H1 (cell line): ENCODE measurements around the gene CHRNA5. TPM values are rescaled to one million over a fixed set of nuclear protein-coding genes. Genes with fewer than 3 reads are reported as not detected.

Experiments
- CTCF ChIA-PET: fragments of 300-600 bp; sonication (Branson Sonifier 250); formaldehyde crosslinking; loops from one replicate; lab custom pipeline; 2021; ENCODE audit not compliant: partially characterized antibody; lab: Charles Lee
- POLR2A ChIA-PET: fragments of 300-600 bp; sonication (Branson Sonifier 250); formaldehyde crosslinking; loops from one replicate; lab custom pipeline; 2021; ENCODE audit warnings: inconsistent platforms; ENCODE audit not compliant: partially characterized antibody; lab: Charles Lee
- DNase-seq, 2 experiments: peaks; one replicate each; pipeline versions ENCODE4 v3.0.0 to v3.0.0-alpha.2; 2010 to 2022; ENCODE audit warnings: low spot score in 2 of 2, low read depth in 1 of 2, mixed read lengths in 1 of 2
- FAIRE-seq: peaks from 2 replicates; lab custom pipeline; 2011; peaks lifted over from hg19 to GRCh38; lab: Jason Lieb, UNC
- H2AFZ ChIP-seq: 2 replicates; pipeline ENCODE4 v1.8.1; 2012; ENCODE audit warnings: low read length, inconsistent platforms
- H2AK5ac ChIP-seq: 2 replicates; pipeline ENCODE4 v1.6.1; 2013; ENCODE audit warnings: low read depth, low read length
- H2BK120ac ChIP-seq: replicated peaks from 2 replicates; pipeline ENCODE3; 2013; ENCODE audit warnings: low read depth, low read length, inconsistent platforms
- H2BK12ac ChIP-seq: 2 replicates; pipeline ENCODE4 v1.6.1; 2013; ENCODE audit warnings: low read depth, low read length
- H2BK15ac ChIP-seq: 2 replicates; pipeline ENCODE4 v1.6.1; 2013; ENCODE audit warnings: low read length
- H2BK20ac ChIP-seq: 2 replicates; pipeline ENCODE4 v1.6.1; 2013; ENCODE audit warnings: low read length
- H2BK5ac ChIP-seq: 2 replicates; pipeline ENCODE4 v1.6.1; 2013; ENCODE audit warnings: low read depth, low read length
- H3K14ac ChIP-seq: 2 replicates; pipeline ENCODE4 v1.6.1; 2013; ENCODE audit warnings: inconsistent platforms; ENCODE audit not compliant: insufficient read length
- H3K18ac ChIP-seq: 2 replicates; pipeline ENCODE4 v1.6.1; 2013; ENCODE audit warnings: low read length; ENCODE audit errors: extremely low read depth
- H3K23ac ChIP-seq: 2 replicates; pipeline ENCODE4 v1.6.1; 2013; ENCODE audit warnings: inconsistent platforms; ENCODE audit not compliant: insufficient read length
- H3K23me2 ChIP-seq: 2 replicates; pipeline ENCODE4 v1.6.1; 2013; ENCODE audit warnings: low read depth, low read length
- H3K27ac ChIP-seq: 2 replicates; pipeline ENCODE4 v1.6.1; 2011; ENCODE audit warnings: low read depth, low read length, inconsistent platforms
- H3K27me3 ChIP-seq, 4 experiments: replicated peaks in 1 of 4; 1 replicate in 1 of 4; 2 replicates in 3 of 4; pipeline versions ENCODE4 v1.6.1 to v1.8.1; 2011 to 2013; ENCODE audit warnings: low read length in 3 of 4, mild to moderate bottlenecking in 3 of 4, inconsistent platforms in 2 of 4, mixed read lengths in 2 of 4, moderate library complexity in 1 of 4; ENCODE audit not compliant: control insufficient read depth in 3 of 4, insufficient read depth in 3 of 4; ENCODE audit errors: extremely low read depth in 1 of 4
- H3K36me3 ChIP-seq, 4 experiments: 2 replicates each; pipeline versions ENCODE4 v1.6.1 to v1.8.1; 2011 to 2013; ENCODE audit warnings: mild to moderate bottlenecking in 4 of 4, low read length in 3 of 4, moderate library complexity in 2 of 4, control low read depth in 1 of 4, inconsistent platforms in 1 of 4; ENCODE audit not compliant: insufficient read depth in 4 of 4, control insufficient read depth in 2 of 4
- H3K4ac ChIP-seq: replicated peaks from 2 replicates; pipeline ENCODE3; 2013; ENCODE audit warnings: low read length, low read depth, mixed read lengths, inconsistent platforms; ENCODE audit not compliant: insufficient read length
- H3K4me1 ChIP-seq, 4 experiments: replicated peaks in 1 of 4; 1 replicate in 1 of 4; 2 replicates in 3 of 4; pipeline versions ENCODE4 v1.6.1 to v1.8.1; 2011 to 2013; ENCODE audit warnings: low read length in 3 of 4, inconsistent platforms in 2 of 4, mixed read lengths in 1 of 4; ENCODE audit not compliant: insufficient read depth in 4 of 4, control insufficient read depth in 3 of 4
- H3K4me2 ChIP-seq, 2 experiments: 2 replicates each; pipeline versions ENCODE4 v1.6.1 to v1.8.1; 2011 to 2013; ENCODE audit warnings: low read depth in 2 of 2, low read length in 2 of 2, control low read depth in 1 of 2, inconsistent platforms in 1 of 2, mild to moderate bottlenecking in 1 of 2; ENCODE audit not compliant: insufficient read depth in 1 of 2
- H3K4me3 ChIP-seq, 4 experiments: fragments of 200-600, 300-600 bp in 1 of 4; sonication (generic), shearing (Covaris generic), sonication (Bioruptor Twin) in 1 of 4; 2 replicates each; pipeline versions ENCODE4 v1.5.1 to v1.8.1; 2011 to 2016; ENCODE audit warnings: low read length in 4 of 4, low read depth in 3 of 4, control low read depth in 2 of 4, inconsistent platforms in 2 of 4, mild to moderate bottlenecking in 2 of 4, mixed read lengths in 1 of 4, moderate library complexity in 1 of 4; ENCODE audit not compliant: insufficient read depth in 2 of 4; ENCODE audit errors: extremely low read depth in 1 of 4
- H3K56ac ChIP-seq: replicated peaks from 2 replicates; pipeline ENCODE3; 2013; ENCODE audit warnings: low read depth, mild to moderate bottlenecking, mixed read lengths, low read length, inconsistent platforms; ENCODE audit not compliant: insufficient read length
- H3K79me1 ChIP-seq: 2 replicates; pipeline ENCODE4 v1.6.1; 2013; ENCODE audit warnings: low read depth, low read length, control low read depth
- H3K79me2 ChIP-seq, 2 experiments: 2 replicates each; pipeline versions ENCODE4 v1.6.1 to v1.8.1; 2012 to 2013; ENCODE audit warnings: low read length in 2 of 2, mild to moderate bottlenecking in 2 of 2, inconsistent platforms in 1 of 2; ENCODE audit not compliant: insufficient read depth in 2 of 2, control insufficient read depth in 1 of 2
- H3K9ac ChIP-seq, 4 experiments: replicated peaks in 1 of 4; 1 replicate in 1 of 4; 2 replicates in 3 of 4; pipeline versions ENCODE4 v1.6.1 to v1.8.1; 2011 to 2013; ENCODE audit warnings: low read depth in 3 of 4, low read length in 3 of 4, control low read depth in 2 of 4, mild to moderate bottlenecking in 2 of 4, moderate library complexity in 2 of 4, inconsistent platforms in 1 of 4; ENCODE audit errors: extremely low read depth in 1 of 4
- H3K9me3 ChIP-seq, 2 experiments: 2 replicates each; pipeline versions ENCODE4 v1.6.1 to v1.8.1; 2012 to 2013; ENCODE audit warnings: mild to moderate bottlenecking in 2 of 2, moderate library complexity in 2 of 2, control low read depth in 1 of 2, inconsistent platforms in 1 of 2, low read depth in 1 of 2, low read length in 1 of 2, mixed read lengths in 1 of 2; ENCODE audit not compliant: insufficient read depth in 2 of 2
- H4K20me1 ChIP-seq, 2 experiments: replicated peaks in 1 of 2; 2 replicates each; pipeline versions ENCODE3 to v1.8.1; 2011 to 2013; ENCODE audit warnings: inconsistent platforms in 2 of 2, low read length in 2 of 2, mild to moderate bottlenecking in 1 of 2; ENCODE audit not compliant: insufficient read depth in 2 of 2, control insufficient read depth in 1 of 2
- H4K5ac ChIP-seq: 2 replicates; pipeline ENCODE4 v1.6.1; 2013; ENCODE audit warnings: low read length, low read depth, mixed read lengths, inconsistent platforms; ENCODE audit not compliant: insufficient read length
- H4K8ac ChIP-seq: 2 replicates; pipeline ENCODE4 v1.8.0; 2013; ENCODE audit warnings: mild to moderate bottlenecking, moderate library complexity, low read length, inconsistent platforms; ENCODE audit not compliant: insufficient read depth; ENCODE audit errors: extremely low read depth
- H4K91ac ChIP-seq: replicated peaks from 2 replicates; pipeline ENCODE3; 2013; ENCODE audit warnings: low read length, mixed read lengths, inconsistent platforms; ENCODE audit not compliant: insufficient read length
- BCL11A ChIP-seq, 2 experiments: IDR thresholded peaks; one replicate each; pipeline ENCODE4 v1.6.1; 2011; ENCODE audit warnings: low read depth in 2 of 2, low read length in 2 of 2, mild to moderate bottlenecking in 2 of 2
- WGBS, 2 experiments: shearing (Covaris generic) in 1 of 2; methylation state at CpG; one replicate each; pipeline versions ENCODE4 v1.1.6 to v1.1.7; 2013 to 2015; ENCODE audit warnings: low lambda C conversion rate in 2 of 2, mixed read lengths in 2 of 2, inconsistent platforms in 1 of 2, low coverage in 1 of 2, missing lambda C conversion rate in 1 of 2; ENCODE audit not compliant: insufficient replicate concordance in 2 of 2, insufficient coverage in 1 of 2, insufficient read length in 1 of 2; ENCODE audit errors: extremely low coverage in 1 of 2, missing lambda C conversion rate in 1 of 2; 5-methylcytosine and 5-hydroxymethylcytosine counted together
- polyA plus RNA-seq, 7 experiments: library from polyadenylated mRNA; depleted of rRNA in 3 of 7; stranded (reverse) in 5 of 7; unstranded in 2 of 7; fragments of >200 nt in 5 of 7; fragments of 200-250 nt in 2 of 7; gene quantifications; 1 replicate in 5 of 7; 2 replicates in 1 of 7; 4 replicates in 1 of 7; pipeline versions ENCODE4 v1.2.1 to v1.2.3, GENCODE V29; 2011 to 2013; ENCODE audit warnings: missing spikeins in 2 of 7, mixed read lengths in 2 of 7
- total RNA-seq: library from RNA; stranded (reverse); fragmentation: NEBNext Ultra II Directional; extraction: Animal tissue kit (Norgen Biotek cat#: 25700); gene quantifications from 2 replicates; pipeline ENCODE4 v1.2.1, GENCODE V29; 2021
- TF ChIP-seq, protein P1 (sequence below), 3 experiments: IDR thresholded peaks; 1 replicate in 2 of 3; 2 replicates in 1 of 3; pipeline versions ENCODE4 v1.5.1 to v1.6.1; 2011; ENCODE audit warnings: low read length in 3 of 3, mild to moderate bottlenecking in 3 of 3, inconsistent platforms in 2 of 3, low read depth in 1 of 3, moderate library complexity in 1 of 3; ENCODE audit not compliant: insufficient read depth in 1 of 3; ENCODE audit errors: control extremely low read depth in 1 of 3

CHRNA5 gene
- total and polyA plus RNA-seq, 2 of the 8 experiments (the other 6 are each of a cell fraction or from before 2014, with no cell fraction given) = 13.5 to 31.4 TPM

DNA sequence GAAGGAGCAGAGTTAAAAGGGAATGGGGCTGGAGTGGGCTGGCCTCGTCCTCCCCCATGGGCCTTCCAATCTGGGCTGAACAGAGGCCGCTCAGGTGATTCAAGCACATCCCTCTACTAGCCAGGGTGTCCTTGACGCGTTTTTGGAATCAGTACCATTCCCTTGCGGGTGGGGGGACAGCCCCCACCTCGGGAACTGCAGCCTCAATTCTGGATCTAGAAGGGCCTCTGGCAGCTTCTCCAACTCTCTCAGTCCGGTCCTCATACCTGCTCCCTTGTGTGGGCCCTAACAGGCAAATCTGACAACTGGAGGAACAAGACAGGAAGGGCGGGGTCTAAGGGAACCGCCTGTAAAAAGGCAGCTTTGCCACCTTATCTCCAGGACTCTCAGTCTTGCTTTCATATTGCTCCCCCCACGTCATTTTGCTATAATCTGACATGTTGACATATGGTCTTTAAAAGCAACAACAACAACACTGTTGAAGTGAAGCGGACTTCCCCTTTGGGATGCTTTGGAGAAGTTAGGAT, 76.5 kb downstream of the CHRNA5 start:
- no peak overlapping the region for H2BK15ac ChIP-seq
- peak overlapping the region; percentile 57 to 82 for H3K4me2 ChIP-seq
- H2BK120ac ChIP-seq = no peak overlapping the region
- H3K23me2 ChIP-seq = peaks cover 7% of the 10 kb centered on the region; the same call in 1 of the 2 replicates
- DNase-seq (no peak), FAIRE-seq (no peak)
- WGBS, 2 experiments = 23% methylated on average over 11 of the region's 11 CpGs; no CpG with 5 or more reads in 1 of the 2 experiments
- H3K23ac ChIP-seq = no peak overlapping the region
- no peak overlapping the region for H3K14ac ChIP-seq
- H3K9me3 ChIP-seq = no peaks in the 10 kb centered on the region
- no peaks in the 10 kb centered on the region for H3K79me2 ChIP-seq
- H3K27me3 ChIP-seq = peaks cover 0 to 6% (median 4%) of the 10 kb centered on the region in 4 experiments; a peak in 2 of 7 replicates
- no peak overlapping the region for H2AK5ac ChIP-seq
- H3K27ac ChIP-seq = no peak overlapping the region
- H2AFZ ChIP-seq = no peak overlapping the region
- no peaks in the 10 kb centered on the region for H3K36me3 ChIP-seq
- ChIA-PET POLR2A (interaction anchor here (0.7 to 2.2 kb wide), 3 partner anchors 9 to 170 kb away, joined by 3 to 7 read pairs (median 4); no protein-coding TSS in a partner anchor), CTCF (interaction anchor here (0.9 to 6.5 kb wide), 16 partner anchors 11 to 331 kb away, joined by 3 to 57 read pairs (median 4); no protein-coding TSS in a partner anchor)
- H4K91ac ChIP-seq = no peak overlapping the region
- H3K9ac ChIP-seq = no peak overlapping the region
- no peak overlapping the region for H2BK20ac ChIP-seq
- no peak overlapping the region for H4K5ac ChIP-seq
- TF ChIP-seq BCL11A (IDR thresholded peaks at IDR 0.05; ENCODE audit: low read depth in 2 of 2, low read length in 2 of 2) = no peak
- TF ChIP-seq, protein P1, sequence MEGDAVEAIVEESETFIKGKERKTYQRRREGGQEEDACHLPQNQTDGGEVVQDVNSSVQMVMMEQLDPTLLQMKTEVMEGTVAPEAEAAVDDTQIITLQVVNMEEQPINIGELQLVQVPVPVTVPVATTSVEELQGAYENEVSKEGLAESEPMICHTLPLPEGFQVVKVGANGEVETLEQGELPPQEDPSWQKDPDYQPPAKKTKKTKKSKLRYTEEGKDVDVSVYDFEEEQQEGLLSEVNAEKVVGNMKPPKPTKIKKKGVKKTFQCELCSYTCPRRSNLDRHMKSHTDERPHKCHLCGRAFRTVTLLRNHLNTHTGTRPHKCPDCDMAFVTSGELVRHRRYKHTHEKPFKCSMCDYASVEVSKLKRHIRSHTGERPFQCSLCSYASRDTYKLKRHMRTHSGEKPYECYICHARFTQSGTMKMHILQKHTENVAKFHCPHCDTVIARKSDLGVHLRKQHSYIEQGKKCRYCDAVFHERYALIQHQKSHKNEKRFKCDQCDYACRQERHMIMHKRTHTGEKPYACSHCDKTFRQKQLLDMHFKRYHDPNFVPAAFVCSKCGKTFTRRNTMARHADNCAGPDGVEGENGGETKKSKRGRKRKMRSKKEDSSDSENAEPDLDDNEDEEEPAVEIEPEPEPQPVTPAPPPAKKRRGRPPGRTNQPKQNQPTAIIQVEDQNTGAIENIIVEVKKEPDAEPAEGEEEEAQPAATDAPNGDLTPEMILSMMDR (IDR thresholded peaks at IDR 0.05; ENCODE audit: control extremely low read depth in 1 of 3, insufficient read depth in 1 of 3, low read depth in 1 of 3, low read length in 3 of 3) = no peak
- H3K4ac ChIP-seq = no peak overlapping the region
- H4K20me1 ChIP-seq = no peaks in the 10 kb centered on the region
- 0 out of 2 replicates have a peak overlapping the region, but pooled peaks have one; percentile 95 for H2BK5ac ChIP-seq
- H2BK12ac ChIP-seq = peak overlapping the region; percentile 43; the same call in 1 of the 2 replicates
- peaks cover 2 to 16% (median 7%) of the 10 kb centered on the region in 4 experiments; a peak in 6 of 7 replicates for H3K4me1 ChIP-seq
- H4K8ac ChIP-seq = no peak overlapping the region
- H3K18ac ChIP-seq = peak overlapping the region; percentile 65; the same call in 1 of the 2 replicates
- H3K79me1 ChIP-seq = no peaks in the 10 kb centered on the region
- H3K4me3 ChIP-seq = peak overlapping the region; percentile 55 to 87 (median 68); a peak in 7 of 8 replicates
- H3K56ac ChIP-seq = no peak overlapping the region
